Urinary bladder (tissue), 4 donors: ENCODE results near the gene LKAAEAR1. TPM values are rescaled to one million over a fixed set of nuclear protein-coding genes. Genes with fewer than 3 reads are reported as not detected.

ENCODE experiments used
- DNase-seq: peaks from one replicate; pipeline ENCODE4 v3.0.0-alpha.2; 2015; ENCODE audit errors: extremely low spot score
- H3K27ac ChIP-seq: one replicate; pipeline ENCODE4 v1.5.1; 2013; ENCODE audit warnings: low read depth, mild to moderate bottlenecking, moderate library complexity
- H3K36me3 ChIP-seq: one replicate; pipeline ENCODE4 v1.6.1; 2013; ENCODE audit warnings: mild to moderate bottlenecking, moderate library complexity; ENCODE audit not compliant: insufficient read depth
- H3K4me1 ChIP-seq: one replicate; pipeline ENCODE4 v1.6.1; 2013; ENCODE audit warnings: mild to moderate bottlenecking, moderate library complexity; ENCODE audit not compliant: insufficient read depth
- H3K4me3 ChIP-seq: one replicate; pipeline ENCODE4 v1.5.1; 2013; ENCODE audit warnings: low read depth, low read length
- WGBS: extraction: QIAGEN DNeasy Blood & Tissue Kit; methylation state at CpG from one replicate; pipeline ENCODE4 v1.1.7; 2013; 5-methylcytosine and 5-hydroxymethylcytosine counted together
- polyA plus RNA-seq: library from polyadenylated mRNA; stranded (reverse); fragments of 200-250 nt; gene quantifications from one replicate; pipeline ENCODE4 v1.2.3, GENCODE V29; 2013
- total RNA-seq: library from RNA; depleted of rRNA; stranded (reverse); fragments of >200 nt; gene quantifications from one replicate; pipeline ENCODE4 v1.2.3, GENCODE V29; 2014
- donor health status: healthy with polysubstance abuse.
- donor health status: healthy.

Gene LKAAEAR1
- total and polyA plus RNA-seq, 2 donors: 0.48 TPM; not detected in 1

DNA sequence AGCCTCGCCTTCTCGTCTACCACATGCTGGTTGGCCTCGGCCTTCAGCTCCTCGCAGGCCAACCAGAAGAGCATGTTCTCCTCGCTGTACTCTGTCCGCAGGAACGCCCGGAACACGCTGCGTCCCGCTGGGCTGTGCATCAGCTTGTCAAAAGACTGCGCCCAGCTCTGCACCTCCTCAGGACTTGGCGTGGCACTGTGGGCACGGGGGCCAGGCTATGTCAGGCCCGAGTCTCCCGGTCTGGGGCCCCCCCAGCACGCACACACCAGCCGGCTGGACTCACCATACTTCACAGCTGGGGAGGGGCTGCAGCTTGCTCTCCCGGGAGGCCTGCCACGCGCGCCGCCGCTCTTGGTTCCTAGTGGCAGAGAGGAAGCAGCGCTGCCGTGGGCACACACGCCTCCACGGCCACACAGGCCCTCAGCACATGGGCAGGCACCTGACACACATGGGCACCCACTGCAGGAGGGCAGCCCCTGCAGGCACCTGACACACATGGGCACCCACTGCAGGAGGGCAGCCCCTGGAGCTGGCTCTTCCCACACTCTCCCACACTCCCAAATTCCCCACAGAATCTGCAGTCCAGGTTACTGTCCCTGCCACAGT is 9.9 kb downstream of the LKAAEAR1 start:
- DNase-seq: no peak
- Histone ChIP-seq H3K4me3 (no peak overlapping the region), H3K36me3 (no peaks in the 10 kb centered on the region), H3K27ac (no peak overlapping the region), H3K4me1 (peaks cover 2% of the 10 kb centered on the region)
- 89% methylated on average over 28 of the region's 28 CpGs for WGBS

DNA sequence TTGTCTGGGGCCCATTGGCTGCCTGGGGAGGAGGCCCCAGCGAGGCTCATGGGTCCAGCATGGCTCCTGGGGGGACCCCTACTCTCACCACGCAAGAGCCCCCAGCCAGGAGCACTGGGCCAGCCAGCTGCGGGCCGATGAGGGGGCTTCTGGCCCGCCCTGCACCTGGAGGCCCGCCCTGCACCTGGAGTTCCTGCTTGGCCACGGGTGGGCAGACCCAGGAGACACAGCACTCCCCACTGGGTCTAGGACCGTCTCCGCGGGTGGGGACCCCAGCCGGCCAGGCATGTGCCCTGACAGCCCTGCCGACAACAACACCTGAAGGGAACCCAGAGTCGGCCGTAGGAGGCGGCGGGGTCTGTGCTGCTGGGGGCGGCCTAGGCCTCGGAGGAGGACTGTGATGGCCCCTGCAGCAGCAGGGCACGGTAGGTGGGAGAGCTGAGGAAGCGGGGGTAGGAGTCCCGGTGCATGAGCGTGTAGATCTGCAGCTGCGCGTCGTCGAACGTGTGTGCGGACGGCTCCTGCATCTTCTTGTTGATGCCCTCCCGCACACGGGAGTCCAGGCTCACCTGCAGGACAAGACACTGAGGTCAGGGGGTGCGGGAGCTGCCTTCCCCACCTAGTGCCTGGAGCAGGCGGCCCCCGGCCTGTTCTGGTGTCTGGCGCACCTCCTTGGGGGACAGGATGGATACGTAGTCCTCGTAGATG is 10.6 kb downstream of the LKAAEAR1 start:
- Histone ChIP-seq H3K4me1 (peaks cover under 1% of the 10 kb centered on the region), H3K36me3 (no peaks in the 10 kb centered on the region), H3K27ac (no peak overlapping the region), H3K4me3 (no peak overlapping the region)
- WGBS: 91% methylated on average over 37 of the region's 37 CpGs
- DNase-seq: no peak

DNA sequence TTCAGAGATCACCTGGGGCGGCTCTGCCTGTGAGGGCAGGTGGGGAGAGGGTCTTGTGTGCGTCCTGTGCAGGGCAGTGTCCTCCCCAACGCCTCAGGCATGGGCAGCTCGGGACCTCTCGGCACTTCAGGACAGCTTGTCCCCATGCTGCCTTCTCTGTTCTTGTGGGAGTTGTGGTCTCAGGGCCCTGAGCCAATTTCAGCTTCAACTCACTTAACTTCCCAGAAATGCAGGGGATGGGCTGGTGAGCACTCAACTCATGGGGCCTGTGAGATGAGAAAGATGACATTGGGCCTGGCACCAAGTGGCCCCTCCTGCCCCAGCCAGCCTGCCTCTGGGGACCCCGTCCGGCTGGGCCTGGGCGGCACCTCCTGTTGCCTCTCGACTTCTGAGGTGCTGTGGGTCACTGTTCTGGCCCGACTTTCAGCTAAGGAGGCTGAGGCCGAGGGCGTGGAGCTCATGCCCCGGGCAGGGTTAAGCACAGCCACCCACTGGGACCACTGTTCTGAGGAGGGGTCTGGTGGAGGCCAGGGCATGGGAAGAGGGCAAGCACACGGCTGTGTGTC is 11.6 kb downstream of the LKAAEAR1 start:
- H3K36me3 ChIP-seq: no peaks in the 10 kb centered on the region
- WGBS: 84% methylated on average over 14 of the region's 14 CpGs
- H3K27ac ChIP-seq: no peak overlapping the region
- H3K4me1 ChIP-seq: no peaks in the 10 kb centered on the region
- DNase-seq: no peak
- no peak overlapping the region for H3K4me3 ChIP-seq

DNA sequence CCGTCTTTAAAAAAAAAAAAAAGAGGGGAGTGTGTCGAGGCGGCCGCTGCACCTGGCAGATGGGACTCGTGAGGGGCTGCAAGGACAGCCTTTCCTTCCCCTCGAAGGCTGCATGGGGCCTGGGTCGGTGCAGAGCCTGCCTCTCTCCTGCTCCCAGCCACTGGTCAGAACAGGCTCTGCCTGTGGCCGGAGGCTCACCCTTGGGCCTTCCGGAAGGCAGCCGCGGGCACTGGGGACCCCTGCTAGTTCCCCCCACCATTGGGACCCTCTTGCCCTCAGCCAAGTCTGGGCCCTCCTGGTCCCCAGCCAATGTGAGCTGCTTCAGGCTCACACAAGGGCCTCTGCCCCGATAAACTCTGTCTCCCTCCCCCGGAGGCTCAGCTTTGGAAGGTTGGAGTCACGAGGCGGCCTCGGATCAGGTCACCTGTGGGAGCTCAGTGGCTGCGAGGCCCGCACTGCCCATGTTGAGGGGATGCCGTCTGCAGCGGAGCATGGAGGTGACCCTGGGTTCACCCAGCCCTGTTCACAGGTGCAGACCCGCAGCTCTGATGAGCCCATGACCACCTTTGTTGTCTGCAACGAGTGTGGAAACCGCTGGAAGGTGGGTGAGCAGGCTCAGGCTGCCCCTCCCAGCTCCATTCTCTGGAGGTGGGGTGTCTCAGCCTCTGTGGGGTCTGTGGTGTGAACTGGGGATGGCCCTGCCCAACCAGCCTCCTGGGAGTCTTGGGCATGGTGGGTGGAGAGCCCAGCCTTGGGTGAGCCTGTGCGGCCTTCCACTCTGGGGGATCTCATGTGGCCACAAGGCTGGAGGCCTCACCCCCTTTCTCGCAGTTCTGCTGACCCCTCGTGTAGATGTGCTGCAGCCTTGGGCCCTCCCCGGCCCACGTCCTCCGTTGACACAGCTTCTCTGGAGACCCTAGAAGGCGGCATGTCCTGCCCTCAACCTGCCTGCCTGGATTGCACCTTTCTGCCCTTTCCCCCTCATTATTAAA is 12.6 kb downstream of the LKAAEAR1 start:
- no peaks in the 10 kb centered on the region for H3K36me3 ChIP-seq
- DNase-seq: no peak

GRCh38 chr20:64070244-64070993 is 13.8 kb downstream of the LKAAEAR1 start:
- Histone ChIP-seq H3K27ac (no peak overlapping the region), H3K4me3 (no peak overlapping the region), H3K36me3 (no peaks in the 10 kb centered on the region), H3K4me1 (no peaks in the 10 kb centered on the region)
- 93% methylated on average over 31 of the region's 31 CpGs for WGBS
- DNase-seq: no peak

More for the DNA sequence above, 12.6 kb downstream of the LKAAEAR1 start:
- H3K4me1 ChIP-seq: no peaks in the 10 kb centered on the region
- H3K27ac ChIP-seq: no peak overlapping the region
- WGBS: 88% methylated on average over 30 of the region's 30 CpGs
- H3K4me3 ChIP-seq: no peak overlapping the region

DNA sequence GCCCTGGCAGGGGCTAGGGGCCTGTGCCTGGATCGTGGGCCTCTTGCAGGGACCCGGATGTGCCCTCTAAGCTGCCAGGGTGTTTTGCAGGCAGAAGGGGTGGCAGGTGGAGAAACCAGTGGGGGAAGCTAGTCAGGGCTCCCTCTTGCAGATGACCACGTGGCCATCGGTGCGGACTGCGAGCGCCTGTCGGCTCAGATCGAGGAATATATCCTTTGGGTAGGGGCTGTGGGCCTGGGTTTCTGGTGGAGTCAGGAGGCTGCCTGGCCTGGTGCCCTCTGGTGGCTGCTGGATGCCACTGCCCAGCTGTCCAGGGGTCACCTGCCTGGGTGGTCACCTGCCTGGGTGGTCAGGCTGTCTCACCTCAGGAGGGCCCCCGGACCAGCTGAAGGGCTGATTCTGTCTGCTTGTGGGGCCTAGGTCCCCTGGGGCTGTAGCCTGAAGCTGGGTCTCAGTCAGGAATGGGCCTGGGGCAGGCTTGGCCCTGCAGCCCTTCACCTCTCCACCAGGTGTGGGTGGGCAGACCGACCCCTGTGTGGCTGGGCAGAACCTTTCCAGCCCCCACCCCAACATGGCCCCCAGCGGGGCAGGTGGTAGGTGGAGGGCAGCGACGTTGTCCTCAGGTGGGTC is 14.5 kb downstream of the LKAAEAR1 start:
- Histone ChIP-seq H3K36me3 (no peaks in the 10 kb centered on the region), H3K4me3 (no peak overlapping the region), H3K4me1 (no peaks in the 10 kb centered on the region), H3K27ac (no peak overlapping the region)
- no peak for DNase-seq
- WGBS: 56% methylated on average over 14 of the region's 14 CpGs

DNA sequence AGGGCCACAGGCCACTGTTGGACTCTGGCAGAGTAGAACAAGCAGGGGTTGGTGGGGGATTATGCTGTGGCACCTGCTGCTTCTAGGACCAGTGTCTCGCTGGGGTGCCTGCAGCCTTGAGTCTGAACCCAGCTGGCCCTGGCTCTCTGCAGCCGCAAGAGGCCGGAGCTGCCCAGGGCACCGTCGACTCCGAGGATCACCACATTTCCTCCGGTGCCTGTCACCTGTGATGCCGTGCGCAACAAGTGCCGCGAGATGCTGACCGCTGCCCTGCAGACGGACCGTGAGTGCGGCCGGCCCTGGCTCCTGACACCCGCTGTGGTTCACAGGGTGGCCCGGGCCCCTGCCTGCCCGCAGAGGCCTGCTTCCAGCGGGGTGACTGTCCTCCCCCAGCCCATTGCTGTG is 15.0 kb downstream of the LKAAEAR1 start:
- 90% methylated on average over 20 of the region's 20 CpGs for WGBS
- Histone ChIP-seq H3K4me1 (no peaks in the 10 kb centered on the region), H3K4me3 (no peak overlapping the region), H3K27ac (no peak overlapping the region), H3K36me3 (no peaks in the 10 kb centered on the region)
- no peak for DNase-seq

DNA sequence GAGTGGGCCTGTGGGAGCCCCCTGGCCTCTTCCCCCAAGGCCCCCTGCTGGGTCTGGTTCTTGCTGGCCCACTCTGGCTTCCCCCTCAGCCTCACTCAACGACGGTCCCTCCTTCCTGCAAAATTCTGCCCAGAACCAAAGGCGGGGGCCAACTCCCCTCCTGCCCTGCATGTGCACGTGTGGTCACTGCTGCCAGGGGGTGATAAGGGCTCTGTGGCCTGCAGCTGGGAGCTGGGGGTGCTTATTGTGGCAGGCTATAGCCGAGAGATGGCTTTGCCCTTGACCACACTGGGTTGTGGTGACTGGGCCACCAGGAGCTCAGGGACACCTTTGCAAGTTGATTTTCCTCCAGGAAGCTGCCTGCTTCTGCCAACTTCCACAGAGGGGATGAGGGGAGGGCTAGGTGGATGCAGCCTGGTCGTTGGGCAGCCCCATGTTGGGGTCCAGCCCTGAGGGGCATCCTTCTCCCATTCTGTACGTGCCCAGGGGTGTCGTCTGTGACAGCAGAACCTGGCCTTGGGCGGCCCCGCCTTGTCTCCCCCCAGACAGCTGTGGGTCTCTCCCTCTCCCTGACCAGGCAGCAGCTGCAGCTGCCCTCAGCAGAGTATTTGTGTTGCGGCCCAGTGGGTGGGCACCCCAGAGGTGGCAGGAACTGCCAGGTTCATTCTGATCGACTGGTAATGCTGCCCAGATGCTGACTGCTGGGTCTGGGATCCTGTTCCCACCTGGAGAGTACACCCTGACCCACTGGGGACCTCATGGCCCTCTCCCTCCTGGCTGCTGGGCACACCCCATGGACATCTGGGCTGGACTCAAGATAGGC is 15.6 kb downstream of the LKAAEAR1 start:
- H3K4me3 ChIP-seq: no peak overlapping the region
- WGBS: 77% methylated on average over 12 of the region's 12 CpGs

GRCh38 chr20:64067733-64068307 is 16.4 kb downstream of the LKAAEAR1 start:
- no peak for DNase-seq
- WGBS: 74% methylated on average over 12 of the region's 12 CpGs
- H3K27ac ChIP-seq: no peak overlapping the region
- no peaks in the 10 kb centered on the region for H3K36me3 ChIP-seq
- no peaks in the 10 kb centered on the region for H3K4me1 ChIP-seq
- H3K4me3 ChIP-seq: no peak overlapping the region

More for the DNA sequence above, 15.6 kb downstream of the LKAAEAR1 start:
- H3K4me1 ChIP-seq: no peaks in the 10 kb centered on the region
- no peak overlapping the region for H3K27ac ChIP-seq
- DNase-seq: no peak
- H3K36me3 ChIP-seq: no peaks in the 10 kb centered on the region

DNA sequence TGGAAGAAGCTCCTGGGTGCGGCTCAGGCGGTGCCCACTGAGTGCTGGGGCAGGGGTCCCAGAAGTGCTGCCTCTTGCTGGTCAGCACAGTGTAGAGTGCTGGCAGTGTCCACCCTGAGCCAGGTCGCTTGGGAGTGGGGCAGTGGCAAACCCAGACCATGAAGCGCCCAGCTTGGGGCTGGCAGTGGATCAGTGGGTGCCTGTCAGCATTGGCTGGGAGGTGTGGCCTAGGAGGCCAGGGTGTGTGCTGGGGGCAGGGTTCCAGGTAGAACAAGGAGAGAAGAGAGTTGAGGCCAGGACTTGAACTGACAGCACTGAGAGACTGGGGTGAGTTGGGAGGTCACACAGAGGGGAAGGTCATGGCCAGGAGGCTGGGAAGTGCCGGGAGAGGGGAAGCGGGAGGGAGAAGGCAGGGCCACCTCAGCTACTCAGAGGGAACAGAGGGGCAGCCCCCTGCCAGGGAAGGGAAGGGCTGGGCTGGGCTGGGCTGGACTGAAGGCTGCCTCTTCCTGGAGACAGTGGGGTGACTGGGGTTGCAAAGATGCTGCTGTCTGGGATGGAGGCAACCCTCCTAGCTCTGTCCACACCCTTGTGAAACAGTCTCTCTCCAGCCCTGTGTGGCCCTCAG is 17.1 kb downstream of the LKAAEAR1 start:
- WGBS: 77% methylated on average over 6 of the region's 6 CpGs
- DNase-seq: no peak
- H3K36me3 ChIP-seq: no peaks in the 10 kb centered on the region
- no peaks in the 10 kb centered on the region for H3K4me1 ChIP-seq
- H3K27ac ChIP-seq: no peak overlapping the region
- no peak overlapping the region for H3K4me3 ChIP-seq

DNA sequence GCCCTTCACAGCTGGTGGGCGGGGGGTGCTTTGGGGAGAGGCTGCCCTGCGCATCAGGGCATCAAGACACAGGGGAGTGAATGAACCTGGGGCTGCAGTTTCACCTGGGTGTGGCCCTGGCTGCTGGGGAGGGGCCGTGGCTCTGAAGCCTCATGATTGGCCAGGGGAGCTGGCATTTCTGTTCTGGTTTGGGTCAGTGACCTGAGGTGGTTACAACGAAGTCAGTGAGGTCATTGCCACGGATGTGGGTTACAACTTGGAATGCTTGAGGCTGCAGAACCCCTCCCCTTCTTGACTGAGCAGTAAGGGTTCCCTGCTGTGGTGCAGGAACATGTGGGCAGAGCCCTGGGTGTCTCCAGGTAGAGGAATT is 18.2 kb downstream of the LKAAEAR1 start:
- H3K36me3 ChIP-seq: no peaks in the 10 kb centered on the region
- WGBS: 52% methylated on average over 5 of the region's 5 CpGs

More for the DNA sequence above, 18.2 kb downstream of the LKAAEAR1 start:
- no peak overlapping the region for H3K4me3 ChIP-seq
- no peak for DNase-seq
- H3K4me1 ChIP-seq: no peaks in the 10 kb centered on the region
- H3K27ac ChIP-seq: no peak overlapping the region
